ENCODE results near the gene MPIG6B.

Gene MPIG6B

GRCh38 chr6:31722173-31722572, 1.0 kb upstream of the MPIG6B start:
- no peak for DNase-seq

GRCh38 chr6:31723980-31724691, 963 bp downstream of the MPIG6B start:
- no peak for DNase-seq

GRCh38 chr6:31725502-31726350, 2.6 kb downstream of the MPIG6B start:
- no peak for DNase-seq

- DNase-seq: no peak
These were observed 4.0 kb downstream of the MPIG6B start for GRCh38 chr6:31727034-31727716.

GRCh38 chr6:31727717-31728671, 4.8 kb downstream of the MPIG6B start:
- DNase-seq: no peak

- no peak for DNase-seq
These were observed 5.8 kb downstream of the MPIG6B start, which contains the start of gene DDAH2 for GRCh38 chr6:31728767-31729514. Gene DDAH2 (minus strand): TSS chr6:31729299. CDS start chr6:31729161, 138 bp downstream.

GRCh38 chr6:31729515-31729978, 6.4 kb downstream of the MPIG6B start:
- DNase-seq: peak; percentile 25 to 68

GRCh38 chr6:31729979-31730630, 6.9 kb downstream of the MPIG6B start:
- DNase-seq: peak; percentile 75 to 80

GRCh38 chr6:31730631-31731086, 7.5 kb downstream of the MPIG6B start:
- DNase-seq: no peak

- DNase-seq: no peak
These were observed 8.9 kb downstream of the MPIG6B start for GRCh38 chr6:31732029-31732428.

GRCh38 chr6:31733734-31734133, 10.6 kb downstream of the MPIG6B start:
- no peak for DNase-seq

- no peak for DNase-seq
These were observed 11.2 kb downstream of the MPIG6B start for GRCh38 chr6:31734247-31734820.

GRCh38 chr6:31734821-31735406, 11.7 kb downstream of the MPIG6B start:
- no peak for DNase-seq

- DNase-seq: peak; percentile 53 to 78
These were observed 13.0 kb downstream of the MPIG6B start, which contains the start of gene CLIC1 for GRCh38 chr6:31736021-31736767. Gene CLIC1 (minus strand): TSS chr6:31736530. CDS start chr6:31736300, 230 bp downstream.

GRCh38 chr6:31736768-31737314, 13.7 kb downstream of the MPIG6B start:
- DNase-seq: no peak

- DNase-seq: no peak
These were observed 14.3 kb downstream of the MPIG6B start for GRCh38 chr6:31737315-31737990.

- DNase-seq: no peak
These were observed 15.1 kb downstream of the MPIG6B start for GRCh38 chr6:31737991-31738979.

Measured in NCI-H446 (cell line).